ENCODE data around the gene RPL12.

- TF ChIP-seq EZH2 (IDR thresholded peaks at IDR 0.05) (no peak), POLR2AphosphoS5 (IDR thresholded peaks at IDR 0.05; ENCODE audit: borderline replicate concordance, low read depth, low read length) (no peak), FOXP2 (optimal IDR thresholded peaks at IDR 0.05; ENCODE audit: control extremely low read depth, extremely low read length, insufficient read depth) (no peak)
These were observed 33.2 kb downstream of the RPL12 start for GRCh38 chr9:127418037-127418471.

Data from SK-N-MC (cell line).